ENCODE data around the gene AMZ1. TPM values are rescaled to one million over a fixed set of nuclear protein-coding genes. Genes with fewer than 3 reads are reported as not detected.

AMZ1 gene
- total RNA-seq, 1 donor = 14.2 TPM

- H3K4me3 ChIP-seq (ENCODE audit: low read depth, low read length) = no peak overlapping the region
- TF ChIP-seq CTCF (IDR thresholded peaks at IDR 0.05; ENCODE audit: insufficient read depth, low read depth, low read length) = no peak
- no peak for DNase-seq (ENCODE audit: low read depth)
Measured at GRCh38 chr7:2705371-2706096, 17.5 kb downstream of the AMZ1 start.

GRCh38 chr7:2706685-2707126, 18.7 kb downstream of the AMZ1 start:
- TF ChIP-seq CTCF (IDR thresholded peaks at IDR 0.05; ENCODE audit: insufficient read depth, low read depth, low read length) = no peak
- no peak for DNase-seq (ENCODE audit: low read depth)
- H3K4me3 ChIP-seq (ENCODE audit: low read depth, low read length) = no peak overlapping the region

- no peak for DNase-seq (ENCODE audit: low read depth)
- no peak for TF ChIP-seq CTCF (IDR thresholded peaks at IDR 0.05; ENCODE audit: insufficient read depth, low read depth, low read length)
Measured at GRCh38 chr7:2707481-2707880, 19.5 kb downstream of the AMZ1 start.

GRCh38 chr7:2708041-2708440, 20.0 kb downstream of the AMZ1 start:
- TF ChIP-seq CTCF (IDR thresholded peaks at IDR 0.05; ENCODE audit: insufficient read depth, low read depth, low read length) = no peak
- H3K4me3 ChIP-seq (ENCODE audit: low read depth, low read length) = no peak overlapping the region
- DNase-seq (ENCODE audit: low read depth) = no peak

More at GRCh38 chr7:2707481-2707880, 19.5 kb downstream of the AMZ1 start:
- H3K4me3 ChIP-seq (ENCODE audit: low read depth, low read length) = no peak overlapping the region

- TF ChIP-seq CTCF (IDR thresholded peaks at IDR 0.05; ENCODE audit: insufficient read depth, low read depth, low read length) = no peak
- H3K4me3 ChIP-seq (ENCODE audit: low read depth, low read length) = no peak overlapping the region
- DNase-seq (ENCODE audit: low read depth) = no peak
Measured at GRCh38 chr7:2708547-2709310, 20.7 kb downstream of the AMZ1 start.

- DNase-seq (ENCODE audit: low read depth) = no peak
- TF ChIP-seq CTCF (IDR thresholded peaks at IDR 0.05; ENCODE audit: insufficient read depth, low read depth, low read length) = peak; percentile 69
- no peak overlapping the region for H3K4me3 ChIP-seq (ENCODE audit: low read depth, low read length)
Measured at GRCh38 chr7:2709553-2710285, 21.7 kb downstream of the AMZ1 start.
